HG02840 (cell line): ENCODE data around the gene POU2F2.

Source experiments
- ATAC-seq: cut with Tn5 transposase; IDR thresholded peaks from one replicate; pipeline ENCODE4 v1.9.1; 2021; ENCODE audit warnings: mild to moderate bottlenecking, moderate library complexity, moderate number of reproducible peaks; ENCODE audit not compliant: unreplicated experiment, low FRiP score

POU2F2 gene

GRCh38 chr19:42129399-42130253 is 2.6 kb downstream of the POU2F2 start:
- ATAC-seq, result peak; percentile 48

- ATAC-seq, result no peak
These were observed 5.7 kb downstream of the POU2F2 start for GRCh38 chr19:42126574-42126973.

- ATAC-seq, result no peak
These were observed 6.7 kb downstream of the POU2F2 start for GRCh38 chr19:42125536-42125935.

- ATAC-seq, result no peak
These were observed 7.8 kb downstream of the POU2F2 start for GRCh38 chr19:42124386-42124901.

- no peak for ATAC-seq
These were observed 8.5 kb downstream of the POU2F2 start for GRCh38 chr19:42123765-42124164.

GRCh38 chr19:42122691-42123607 is 9.3 kb downstream of the POU2F2 start:
- no peak for ATAC-seq

GRCh38 chr19:42121656-42122069 is 10.6 kb downstream of the POU2F2 start:
- no peak for ATAC-seq

- ATAC-seq, result no peak
These were observed 11.1 kb downstream of the POU2F2 start for GRCh38 chr19:42121036-42121621.

GRCh38 chr19:42120276-42120980 is 11.8 kb downstream of the POU2F2 start:
- no peak for ATAC-seq

- ATAC-seq, result no peak
These were observed 15.2 kb downstream of the POU2F2 start for GRCh38 chr19:42117076-42117475.

GRCh38 chr19:42116308-42117075 is 15.8 kb downstream of the POU2F2 start:
- ATAC-seq, result no peak

GRCh38 chr19:42115705-42116104 is 16.5 kb downstream of the POU2F2 start:
- ATAC-seq, result no peak

GRCh38 chr19:42115219-42115618 is 17.0 kb downstream of the POU2F2 start:
- ATAC-seq, result no peak

- ATAC-seq, result peak; percentile 51
These were observed 17.8 kb downstream of the POU2F2 start for GRCh38 chr19:42114412-42114811.

GRCh38 chr19:42113641-42114348 is 18.5 kb downstream of the POU2F2 start:
- ATAC-seq, result peak; percentile 40

GRCh38 chr19:42111811-42112210 is 20.4 kb downstream of the POU2F2 start:
- ATAC-seq, result no peak

- ATAC-seq, result no peak
These were observed 20.9 kb downstream of the POU2F2 start for GRCh38 chr19:42111384-42111783.

GRCh38 chr19:42110658-42111057 is 21.6 kb downstream of the POU2F2 start:
- no peak for ATAC-seq

- ATAC-seq, result no peak
These were observed 22.4 kb downstream of the POU2F2 start for GRCh38 chr19:42109896-42110295.
